ENCODE results near the gene EIF2S1. TPM values are rescaled to one million over a fixed set of nuclear protein-coding genes. Genes with fewer than 3 reads are reported as not detected.

The EIF2S1 gene
- polyA plus RNA-seq, 2 of the 4 experiments (the other 2 are of a cell fraction) = 385 to 393 TPM

DNA sequence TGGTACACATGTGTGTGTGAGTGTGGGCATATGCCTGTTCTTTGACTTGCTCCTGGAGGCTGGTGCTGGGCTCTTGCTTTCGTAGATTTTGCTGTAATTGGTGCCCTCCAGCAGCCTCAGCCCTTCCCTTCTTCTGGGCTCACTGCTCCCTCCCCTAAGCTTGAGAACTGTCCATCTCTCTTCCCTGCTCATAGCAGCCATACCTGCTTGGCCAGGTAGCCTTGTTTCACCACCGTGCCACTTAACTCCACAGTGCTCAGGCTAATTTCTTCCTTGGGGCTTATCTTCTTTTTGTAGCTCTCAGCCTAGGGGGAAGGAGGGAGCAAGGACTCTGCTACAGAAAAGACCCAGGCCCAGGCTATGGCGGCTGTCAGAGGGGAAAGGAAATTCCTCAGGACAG, 32.0 kb downstream of the EIF2S1 start:
- ChIA-PET CTCF (interaction anchor here (1.1 to 2.7 kb wide), 5 partner anchors 8 to 312 kb away, joined by 3 to 6 read pairs (median 3); partner anchors contain the start of genes ATP6V1D and EIF2S1), POLR2A (no interaction called here)
- Histone ChIP-seq H3K4me1 (no peaks in the 10 kb centered on the region), H3K27ac (no peak overlapping the region), H3K9me3 (no peaks in the 10 kb centered on the region), H3K4me3 (no peak overlapping the region), H3K4me2 (no peak overlapping the region)
- FAIRE-seq = no peak
- no peak for ATAC-seq
- WGBS (ENCODE audit: missing lambda C conversion rate) = 74% methylated on average over 3 of the region's 3 CpGs
- DNase-seq (ENCODE audit: low read depth in 1 of 2, low spot score in 1 of 2) = no peak
- no peak for TF ChIP-seq NR3C1 (IDR thresholded peaks at IDR 0.05)
- TF ChIP-seq, protein P1, sequence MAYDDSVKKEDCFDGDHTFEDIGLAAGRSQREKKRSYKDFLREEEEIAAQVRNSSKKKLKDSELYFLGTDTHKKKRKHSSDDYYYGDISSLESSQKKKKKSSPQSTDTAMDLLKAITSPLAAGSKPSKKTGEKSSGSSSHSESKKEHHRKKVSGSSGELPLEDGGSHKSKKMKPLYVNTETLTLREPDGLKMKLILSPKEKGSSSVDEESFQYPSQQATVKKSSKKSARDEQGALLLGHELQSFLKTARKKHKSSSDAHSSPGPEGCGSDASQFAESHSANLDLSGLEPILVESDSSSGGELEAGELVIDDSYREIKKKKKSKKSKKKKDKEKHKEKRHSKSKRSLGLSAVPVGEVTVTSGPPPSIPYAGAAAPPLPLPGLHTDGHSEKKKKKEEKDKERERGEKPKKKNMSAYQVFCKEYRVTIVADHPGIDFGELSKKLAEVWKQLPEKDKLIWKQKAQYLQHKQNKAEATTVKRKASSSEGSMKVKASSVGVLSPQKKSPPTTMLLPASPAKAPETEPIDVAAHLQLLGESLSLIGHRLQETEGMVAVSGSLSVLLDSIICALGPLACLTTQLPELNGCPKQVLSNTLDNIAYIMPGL (CRISPR knock-in tag; IDR thresholded peaks at IDR 0.05; ENCODE audit: borderline replicate concordance) = no peak
- no peak for TF ChIP-seq EP300 (IDR thresholded peaks at IDR 0.05)
- no peak for TF ChIP-seq KDM5A (IDR thresholded peaks at IDR 0.05)
- TF ChIP-seq FOSL2 (IDR thresholded peaks at IDR 0.05) = no peak
- no peak for TF ChIP-seq FOSL2 (CRISPR knock-in tag; IDR thresholded peaks at IDR 0.05)
- TF ChIP-seq JUNB (IDR thresholded peaks at IDR 0.05) = no peak
- no peak for TF ChIP-seq CHD2 (IDR thresholded peaks at IDR 0.05; ENCODE audit: low read length, partially characterized antibody)
- no peak for TF ChIP-seq POLR2AphosphoS2 (conservative IDR thresholded peaks at IDR 0.05; ENCODE audit: low read length)
- TF ChIP-seq HOXA7 (CRISPR knock-in tag; IDR thresholded peaks at IDR 0.05) = no peak
- no peak for TF ChIP-seq SMC3 (IDR thresholded peaks at IDR 0.05)
- TF ChIP-seq RCOR1 (IDR thresholded peaks at IDR 0.05; ENCODE audit: low read depth, low read length) = no peak
- TF ChIP-seq, protein P2, sequence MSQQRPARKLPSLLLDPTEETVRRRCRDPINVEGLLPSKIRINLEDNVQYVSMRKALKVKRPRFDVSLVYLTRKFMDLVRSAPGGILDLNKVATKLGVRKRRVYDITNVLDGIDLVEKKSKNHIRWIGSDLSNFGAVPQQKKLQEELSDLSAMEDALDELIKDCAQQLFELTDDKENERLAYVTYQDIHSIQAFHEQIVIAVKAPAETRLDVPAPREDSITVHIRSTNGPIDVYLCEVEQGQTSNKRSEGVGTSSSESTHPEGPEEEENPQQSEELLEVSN (IDR thresholded peaks at IDR 0.05; ENCODE audit: borderline replicate concordance, low read depth) = no peak
- no peak for TF ChIP-seq RAD21 (conservative IDR thresholded peaks at IDR 0.05 in 1 of 2, IDR thresholded peaks at IDR 0.05 in 1 of 2)
- TF ChIP-seq CBX8 (IDR thresholded peaks at IDR 0.05) = no peak
- TF ChIP-seq HES2 (IDR thresholded peaks at IDR 0.05) = no peak
- TF ChIP-seq FOSB (CRISPR knock-in tag; IDR thresholded peaks at IDR 0.05) = no peak
- no peak for TF ChIP-seq CHD4 (IDR thresholded peaks at IDR 0.05; ENCODE audit: borderline replicate concordance)

DNA sequence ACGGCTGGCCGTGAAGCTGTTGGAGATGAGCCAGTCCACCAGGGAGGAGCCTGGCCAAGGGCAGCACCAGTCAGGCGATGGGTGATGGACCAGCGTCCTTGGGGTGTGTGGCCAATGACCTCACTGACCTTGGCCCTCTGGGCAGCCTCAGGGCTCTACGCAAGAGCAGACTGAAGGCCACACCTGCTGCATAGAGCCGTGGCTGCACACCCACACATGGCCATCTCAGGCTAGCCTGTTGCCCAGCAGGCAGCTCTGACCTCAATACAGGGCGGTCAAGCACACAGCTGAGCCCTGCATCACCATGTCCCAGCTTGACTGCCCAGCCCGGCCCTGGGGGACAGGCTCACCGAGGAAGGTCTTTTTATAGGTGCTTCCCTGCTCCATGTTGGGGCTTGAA, 32.7 kb downstream of the EIF2S1 start:
- no peak for FAIRE-seq
- no peaks in the 10 kb centered on the region for H3K4me1 ChIP-seq
- POLR2A ChIA-PET = no interaction called here
- no peak overlapping the region for H3K4me3 ChIP-seq
- no peaks in the 10 kb centered on the region for H3K9me3 ChIP-seq
- TF ChIP-seq HEYL (CRISPR knock-in tag; IDR thresholded peaks at IDR 0.05) (no peak), BHLHE40 (IDR thresholded peaks at IDR 0.05; ENCODE audit: low read depth, low read length) (no peak), ZNF302 (CRISPR knock-in tag; IDR thresholded peaks at IDR 0.05) (no peak), ATOH8 (CRISPR knock-in tag; IDR thresholded peaks at IDR 0.05; ENCODE audit: low read depth) (no peak), TP53 (CRISPR knock-in tag; IDR thresholded peaks at IDR 0.05) (no peak), HOXB13 (CRISPR knock-in tag; IDR thresholded peaks at IDR 0.05; ENCODE audit: low read depth) (no peak)
- CTCF ChIA-PET = interaction anchor here (1.4 to 2.7 kb wide), 4 partner anchors 28 to 312 kb away, joined by 3 to 6 read pairs (median 4); partner anchors contain the start of genes ATP6V1D and EIF2S1
- ATAC-seq = no peak
- DNase-seq (ENCODE audit: low read depth in 1 of 2, low spot score in 1 of 2) = no peak
- H3K4me2 ChIP-seq = no peak overlapping the region
- H3K27ac ChIP-seq = no peak overlapping the region
- WGBS (ENCODE audit: missing lambda C conversion rate) = 97% methylated on average over 5 of the region's 9 CpGs

Data from A549 (cell line).